Measurements from ENCODE around the gene STAT6.

The STAT6 gene

GRCh38 chr12:57145460-57146059 is 34.4 kb upstream of the STAT6 start:
- TF ChIP-seq CTCF (IDR thresholded peaks at IDR 0.05; ENCODE audit: low read depth, low read length) = no peak; the same call in 1 of the 2 replicates
- DNase-seq (ENCODE audit: extremely low read depth, low read depth) = no peak

GRCh38 chr12:57143454-57143853 is 32.3 kb upstream of the STAT6 start:
- TF ChIP-seq CTCF (IDR thresholded peaks at IDR 0.05; ENCODE audit: low read depth, low read length) = no peak
- DNase-seq (ENCODE audit: extremely low read depth, low read depth) = no peak

GRCh38 chr12:57142727-57143126 is 31.6 kb upstream of the STAT6 start:
- no peak for DNase-seq (ENCODE audit: extremely low read depth, low read depth)
- no peak for TF ChIP-seq CTCF (IDR thresholded peaks at IDR 0.05; ENCODE audit: low read depth, low read length)

GRCh38 chr12:57142121-57142520 is 31.0 kb upstream of the STAT6 start:
- TF ChIP-seq CTCF (IDR thresholded peaks at IDR 0.05; ENCODE audit: low read depth, low read length) = no peak
- no peak for DNase-seq (ENCODE audit: extremely low read depth, low read depth)

- no peak for DNase-seq (ENCODE audit: extremely low read depth, low read depth)
- no peak for TF ChIP-seq CTCF (IDR thresholded peaks at IDR 0.05; ENCODE audit: low read depth, low read length)
These were observed 30.1 kb upstream of the STAT6 start for GRCh38 chr12:57141249-57141648.

GRCh38 chr12:57139796-57140649 is 28.9 kb upstream of the STAT6 start:
- DNase-seq (ENCODE audit: extremely low read depth, low read depth) = no peak
- no peak for TF ChIP-seq CTCF (IDR thresholded peaks at IDR 0.05; ENCODE audit: low read depth, low read length)

GRCh38 chr12:57138526-57139272 is 27.5 kb upstream of the STAT6 start:
- TF ChIP-seq CTCF (IDR thresholded peaks at IDR 0.05; ENCODE audit: low read depth, low read length) = no peak
- DNase-seq (ENCODE audit: extremely low read depth, low read depth) = peak; percentile 54
